Endothelial cell (in vitro differentiated cells): ENCODE data around the gene AHSG. TPM values are rescaled to one million over a fixed set of nuclear protein-coding genes. Genes with fewer than 3 reads are reported as not detected.

ENCODE experiments used
- DNase-seq: peaks from one replicate; pipeline ENCODE4 v3.0.0; 2021; ENCODE audit warnings: low spot score
- H3K27ac Mint-ChIP-seq: one replicate; pipeline ENCODE4 v1.8.0; 2021; ENCODE audit warnings: mixed read lengths, inconsistent platforms; ENCODE audit not compliant: unreplicated experiment
- H3K27me3 Mint-ChIP-seq: one replicate; pipeline ENCODE4 v1.8.0; 2021; ENCODE audit warnings: mild to moderate bottlenecking, moderate library complexity, mixed read lengths, inconsistent platforms; ENCODE audit not compliant: unreplicated experiment
- H3K36me3 Mint-ChIP-seq: one replicate; pipeline ENCODE4 v1.8.0; 2021; ENCODE audit warnings: mild to moderate bottlenecking, low read depth, mixed read lengths, inconsistent platforms; ENCODE audit not compliant: unreplicated experiment
- H3K4me1 Mint-ChIP-seq: one replicate; pipeline ENCODE4 v1.8.0; 2021; ENCODE audit warnings: mild to moderate bottlenecking, mixed read lengths, inconsistent platforms; ENCODE audit not compliant: unreplicated experiment
- H3K4me3 Mint-ChIP-seq: one replicate; pipeline ENCODE4 v1.8.0; 2021; ENCODE audit warnings: mild to moderate bottlenecking, mixed read lengths, inconsistent platforms; ENCODE audit not compliant: unreplicated experiment
- H3K9me3 Mint-ChIP-seq: one replicate; pipeline ENCODE4 v1.8.0; 2021; ENCODE audit warnings: mixed read lengths, inconsistent platforms; ENCODE audit not compliant: unreplicated experiment
- total RNA-seq: library from RNA; stranded (reverse); fragmentation: NEBNext Ultra II Directional; extraction: Animal tissue kit (Norgen Biotek cat#: 25700); gene quantifications from one replicate; pipeline ENCODE4 v1.2.1, GENCODE V29; 2021; ENCODE audit not compliant: unreplicated experiment
- TF ChIP-seq, protein P1 (sequence below): fragments of 200-600 bp; sonication (generic); IDR thresholded peaks from one replicate; pipeline ENCODE4 v1.5.0; 2021; ENCODE audit warnings: antibody characterized with exemption; ENCODE audit not compliant: unreplicated experiment

AHSG gene
- total RNA-seq, 1 donor from 2014 or later, result not detected

DNA sequence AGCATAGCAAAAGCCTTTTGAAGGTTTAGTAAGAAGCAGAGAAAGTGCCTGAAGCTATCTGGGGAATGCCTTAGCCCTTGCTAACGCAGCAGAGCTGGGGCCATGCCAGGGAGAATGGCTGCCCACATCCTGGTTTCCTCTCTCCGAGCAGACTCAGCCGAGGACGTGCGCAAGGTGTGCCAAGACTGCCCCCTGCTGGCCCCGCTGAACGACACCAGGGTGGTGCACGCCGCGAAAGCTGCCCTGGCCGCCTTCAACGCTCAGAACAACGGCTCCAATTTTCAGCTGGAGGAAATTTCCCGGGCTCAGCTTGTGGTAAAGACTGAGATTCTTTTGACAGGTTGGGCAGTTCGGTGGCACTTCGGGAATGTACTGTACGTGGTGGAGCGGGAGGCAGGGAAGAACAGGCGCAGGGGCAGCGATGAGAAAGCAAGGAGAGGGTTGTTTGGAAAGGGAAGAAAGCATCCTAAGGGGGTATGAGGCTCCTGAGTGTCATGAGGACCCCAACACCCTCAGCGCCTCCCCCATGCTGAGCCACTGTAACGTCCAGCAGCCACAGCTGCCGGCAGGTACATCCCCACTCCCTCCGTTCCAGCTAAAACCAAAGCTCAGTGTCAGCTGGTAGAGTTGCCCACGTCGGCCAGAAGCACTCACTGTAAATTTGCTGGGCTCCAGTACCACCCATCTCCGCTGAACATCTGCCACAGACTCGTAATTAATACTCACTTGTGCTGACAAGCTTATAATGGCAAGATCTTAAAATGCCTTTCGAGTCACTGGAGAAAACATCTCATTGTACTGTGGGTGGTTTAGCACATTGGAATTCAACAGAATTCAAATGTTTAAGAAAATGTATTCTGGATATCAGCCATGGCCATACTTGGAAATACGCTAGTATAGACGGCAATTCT is 4.4 kb downstream of the AHSG start:
- Mint-ChIP-seq H3K4me1 (peaks cover 9% of the 10 kb centered on the region), H3K27ac (no peak overlapping the region), H3K27me3 (peaks cover 4% of the 10 kb centered on the region), H3K36me3 (no peaks in the 10 kb centered on the region), H3K9me3 (no peaks in the 10 kb centered on the region), H3K4me3 (no peak overlapping the region)
- TF ChIP-seq, protein P1, sequence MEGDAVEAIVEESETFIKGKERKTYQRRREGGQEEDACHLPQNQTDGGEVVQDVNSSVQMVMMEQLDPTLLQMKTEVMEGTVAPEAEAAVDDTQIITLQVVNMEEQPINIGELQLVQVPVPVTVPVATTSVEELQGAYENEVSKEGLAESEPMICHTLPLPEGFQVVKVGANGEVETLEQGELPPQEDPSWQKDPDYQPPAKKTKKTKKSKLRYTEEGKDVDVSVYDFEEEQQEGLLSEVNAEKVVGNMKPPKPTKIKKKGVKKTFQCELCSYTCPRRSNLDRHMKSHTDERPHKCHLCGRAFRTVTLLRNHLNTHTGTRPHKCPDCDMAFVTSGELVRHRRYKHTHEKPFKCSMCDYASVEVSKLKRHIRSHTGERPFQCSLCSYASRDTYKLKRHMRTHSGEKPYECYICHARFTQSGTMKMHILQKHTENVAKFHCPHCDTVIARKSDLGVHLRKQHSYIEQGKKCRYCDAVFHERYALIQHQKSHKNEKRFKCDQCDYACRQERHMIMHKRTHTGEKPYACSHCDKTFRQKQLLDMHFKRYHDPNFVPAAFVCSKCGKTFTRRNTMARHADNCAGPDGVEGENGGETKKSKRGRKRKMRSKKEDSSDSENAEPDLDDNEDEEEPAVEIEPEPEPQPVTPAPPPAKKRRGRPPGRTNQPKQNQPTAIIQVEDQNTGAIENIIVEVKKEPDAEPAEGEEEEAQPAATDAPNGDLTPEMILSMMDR, result peak; percentile 92
- peak; percentile 69 for DNase-seq

DNA sequence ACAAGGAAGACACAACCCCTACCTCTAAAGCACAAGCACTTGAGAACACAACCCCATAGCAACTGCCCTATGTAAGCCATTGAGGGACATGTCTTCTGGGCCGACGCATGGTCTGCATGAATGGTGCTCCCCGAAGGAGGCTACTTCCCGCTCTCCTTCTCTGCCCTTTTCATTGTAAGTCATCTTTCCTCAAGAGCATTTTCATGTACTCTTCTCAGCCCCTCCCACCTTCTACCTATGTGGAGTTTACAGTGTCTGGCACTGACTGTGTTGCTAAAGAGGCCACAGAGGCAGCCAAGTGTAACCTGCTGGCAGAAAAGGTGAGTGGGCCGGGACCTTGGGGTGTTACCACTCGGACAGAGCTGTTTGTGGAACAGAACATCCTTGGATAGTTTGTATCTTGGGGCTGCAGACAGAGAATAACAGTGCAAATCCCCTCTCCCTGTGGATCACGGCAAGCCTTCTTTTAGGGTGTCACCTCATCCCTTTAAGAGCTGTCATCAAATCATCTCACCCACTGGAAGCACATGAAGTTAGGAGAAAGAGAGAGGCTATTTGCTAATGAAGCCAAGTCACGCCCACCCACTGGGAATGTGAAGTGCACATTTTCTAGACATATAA is 5.6 kb downstream of the AHSG start:
- Mint-ChIP-seq H3K9me3 (no peaks in the 10 kb centered on the region), H3K4me1 (peaks cover 9% of the 10 kb centered on the region), H3K27me3 (no peaks in the 10 kb centered on the region), H3K36me3 (no peaks in the 10 kb centered on the region), H3K4me3 (no peak overlapping the region), H3K27ac (no peak overlapping the region)
- no peak for DNase-seq
- TF ChIP-seq, protein P1, result no peak

DNA sequence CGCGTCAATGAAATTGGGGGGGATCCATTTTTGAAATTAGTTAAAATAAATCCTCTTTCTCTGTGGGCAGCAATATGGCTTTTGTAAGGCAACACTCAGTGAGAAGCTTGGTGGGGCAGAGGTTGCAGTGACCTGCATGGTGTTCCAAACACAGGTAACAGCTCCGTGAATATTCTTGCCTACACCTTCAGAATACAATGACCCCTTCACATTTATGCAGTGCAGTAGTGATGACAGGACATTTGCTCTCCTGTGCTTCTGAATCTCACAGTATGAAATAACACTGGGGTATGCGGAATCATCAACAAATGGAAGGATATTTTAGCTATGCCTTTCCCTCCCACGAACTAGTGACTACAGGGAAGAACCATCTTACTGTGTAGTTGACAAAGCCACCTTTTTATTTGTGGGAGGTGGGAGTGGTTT is 6.9 kb downstream of the AHSG start:
- TF ChIP-seq, protein P1, result no peak
- H3K4me3 Mint-ChIP-seq, result no peak overlapping the region
- H3K4me1 Mint-ChIP-seq, result peaks cover 4% of the 10 kb centered on the region
- no peaks in the 10 kb centered on the region for H3K36me3 Mint-ChIP-seq
- no peaks in the 10 kb centered on the region for H3K9me3 Mint-ChIP-seq
- no peak overlapping the region for H3K27ac Mint-ChIP-seq
- DNase-seq, result no peak
- no peaks in the 10 kb centered on the region for H3K27me3 Mint-ChIP-seq

DNA sequence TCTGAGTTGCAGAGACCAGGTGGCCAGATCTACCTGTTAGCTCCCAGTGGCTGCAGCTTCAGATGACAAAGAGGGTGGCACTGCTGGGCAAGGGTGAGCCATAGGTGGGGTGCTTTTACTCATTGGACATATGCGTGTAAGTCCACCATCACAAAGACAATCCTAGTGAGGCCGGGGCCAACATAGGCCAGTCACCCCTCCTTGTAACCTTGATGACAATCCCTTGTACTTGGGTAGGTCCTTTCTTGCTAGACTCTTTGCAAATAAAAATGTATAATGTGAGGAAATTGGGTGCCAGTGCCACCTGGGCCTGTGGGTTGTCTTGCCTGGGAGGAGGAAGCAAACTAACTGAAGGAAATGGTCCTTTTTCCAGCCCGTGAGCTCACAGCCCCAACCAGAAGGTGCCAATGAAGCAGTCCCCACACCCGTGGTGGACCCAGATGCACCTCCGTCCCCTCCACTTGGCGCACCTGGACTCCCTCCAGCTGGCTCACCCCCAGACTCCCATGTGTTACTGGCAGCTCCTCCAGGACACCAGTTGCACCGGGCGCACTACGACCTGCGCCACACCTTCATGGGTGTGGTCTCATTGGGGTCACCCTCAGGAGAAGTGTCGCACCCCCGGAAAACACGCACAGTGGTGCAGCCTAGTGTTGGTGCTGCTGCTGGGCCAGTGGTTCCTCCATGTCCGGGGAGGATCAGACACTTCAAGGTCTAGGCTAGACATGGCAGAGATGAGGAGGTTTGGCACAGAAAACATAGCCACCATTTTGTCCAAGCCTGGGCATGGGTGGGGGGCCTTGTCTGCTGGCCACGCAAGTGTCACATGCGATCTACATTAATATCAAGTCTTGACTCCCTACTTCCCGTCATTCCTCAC is 7.6 kb downstream of the AHSG start:
- H3K4me1 Mint-ChIP-seq, result peaks cover 2% of the 10 kb centered on the region
- H3K27me3 Mint-ChIP-seq, result no peaks in the 10 kb centered on the region
- H3K9me3 Mint-ChIP-seq, result no peaks in the 10 kb centered on the region
- H3K27ac Mint-ChIP-seq, result no peak overlapping the region
- H3K4me3 Mint-ChIP-seq, result no peak overlapping the region
- TF ChIP-seq, protein P1, result no peak
- DNase-seq, result no peak
- no peaks in the 10 kb centered on the region for H3K36me3 Mint-ChIP-seq
